ENCODE results near the gene ACTN4. TPM values are rescaled to one million over a fixed set of nuclear protein-coding genes. Genes with fewer than 3 reads are reported as not detected.

Gene ACTN4
- total and polyA plus RNA-seq, 3 donors from 2014 or later, result 112 to 158 (median 135) TPM

DNA sequence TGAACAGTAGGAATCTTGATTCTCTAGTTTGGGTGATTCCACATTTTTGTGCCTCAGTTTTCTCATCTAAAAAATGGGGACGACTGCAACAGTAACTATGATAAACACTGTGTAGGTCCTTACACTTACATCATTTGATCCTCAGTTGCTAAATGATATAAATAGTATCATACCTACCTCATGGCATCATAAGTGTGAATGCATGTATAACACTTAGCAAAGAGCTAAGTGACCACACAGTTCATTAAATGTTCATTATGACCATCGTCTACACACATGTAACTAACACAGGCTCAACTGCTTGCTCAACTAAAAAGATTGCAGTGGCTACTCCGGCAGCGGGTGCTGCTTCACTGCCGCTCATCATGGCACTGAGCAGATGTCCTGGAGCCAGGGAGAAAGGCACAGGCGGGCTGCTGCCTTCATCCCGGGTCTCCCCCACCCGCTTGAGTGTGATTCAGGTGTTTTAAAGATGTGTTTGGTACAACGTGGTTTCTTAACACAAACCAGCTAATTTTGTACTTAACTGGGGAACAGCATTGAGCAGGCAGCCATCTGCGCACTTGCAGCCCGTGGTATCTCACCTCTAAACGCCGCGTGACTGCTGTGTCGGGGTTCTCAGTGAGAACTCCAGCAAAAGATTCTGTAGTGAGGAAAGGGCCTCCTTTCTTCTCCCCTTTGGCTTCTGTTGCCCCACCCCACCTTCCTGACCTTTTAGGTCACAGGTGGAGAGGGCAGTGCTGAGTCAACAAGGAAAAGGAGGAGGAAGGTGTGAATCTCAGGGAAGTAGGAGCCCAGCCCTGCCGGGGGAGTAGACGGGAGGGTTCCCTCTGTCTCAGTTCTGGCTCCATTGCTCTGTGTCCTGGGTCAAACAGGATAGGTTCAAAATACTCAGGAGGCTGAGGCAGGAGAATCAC is 11.7 kb upstream of the ACTN4 start:
- intact Hi-C loops (cut with DNase I; ENCODE audit: low total_unique reads), result no loop called here
- H3K27ac ChIP-seq, result no peak overlapping the region

DNA sequence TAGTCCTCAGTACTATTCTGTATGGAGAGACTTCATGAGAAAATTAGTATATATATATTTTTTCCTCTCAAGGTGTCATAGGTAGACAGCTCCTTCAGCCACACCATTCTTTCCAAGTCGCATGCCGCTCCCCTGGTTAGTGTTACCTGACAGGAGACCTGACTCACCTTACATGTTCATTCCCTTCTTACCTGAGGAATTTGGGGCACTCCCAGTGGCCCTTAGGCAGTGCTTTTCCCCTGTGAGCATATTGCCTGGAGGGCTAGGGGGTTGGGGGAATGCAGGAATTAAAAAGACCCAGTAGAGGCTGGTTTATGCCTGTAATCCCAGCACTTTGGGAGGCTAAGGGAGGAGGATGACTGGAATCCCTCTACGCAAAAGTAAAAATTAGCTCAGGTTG is 9.0 kb upstream of the ACTN4 start:
- no peak overlapping the region for H3K27ac ChIP-seq
- H3K4me1 ChIP-seq, result no peaks in the 10 kb centered on the region
- no peaks in the 10 kb centered on the region for H3K27me3 ChIP-seq
- H3K36me3 ChIP-seq (ENCODE audit: low read depth, missing control alignments), result no peaks in the 10 kb centered on the region
- H3K9me3 ChIP-seq, result no peaks in the 10 kb centered on the region
- no peak overlapping the region for H3K4me3 ChIP-seq
- intact Hi-C loops (cut with DNase I; ENCODE audit: low total_unique reads), result no loop called here
- no peak for TF ChIP-seq POLR2A (IDR thresholded peaks at IDR 0.05)
- TF ChIP-seq, protein P1, sequence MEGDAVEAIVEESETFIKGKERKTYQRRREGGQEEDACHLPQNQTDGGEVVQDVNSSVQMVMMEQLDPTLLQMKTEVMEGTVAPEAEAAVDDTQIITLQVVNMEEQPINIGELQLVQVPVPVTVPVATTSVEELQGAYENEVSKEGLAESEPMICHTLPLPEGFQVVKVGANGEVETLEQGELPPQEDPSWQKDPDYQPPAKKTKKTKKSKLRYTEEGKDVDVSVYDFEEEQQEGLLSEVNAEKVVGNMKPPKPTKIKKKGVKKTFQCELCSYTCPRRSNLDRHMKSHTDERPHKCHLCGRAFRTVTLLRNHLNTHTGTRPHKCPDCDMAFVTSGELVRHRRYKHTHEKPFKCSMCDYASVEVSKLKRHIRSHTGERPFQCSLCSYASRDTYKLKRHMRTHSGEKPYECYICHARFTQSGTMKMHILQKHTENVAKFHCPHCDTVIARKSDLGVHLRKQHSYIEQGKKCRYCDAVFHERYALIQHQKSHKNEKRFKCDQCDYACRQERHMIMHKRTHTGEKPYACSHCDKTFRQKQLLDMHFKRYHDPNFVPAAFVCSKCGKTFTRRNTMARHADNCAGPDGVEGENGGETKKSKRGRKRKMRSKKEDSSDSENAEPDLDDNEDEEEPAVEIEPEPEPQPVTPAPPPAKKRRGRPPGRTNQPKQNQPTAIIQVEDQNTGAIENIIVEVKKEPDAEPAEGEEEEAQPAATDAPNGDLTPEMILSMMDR (IDR thresholded peaks at IDR 0.05), result no peak
- no peak for DNase-seq
- WGBS, 2 donors, result 94 to 96% methylated on average over 3 of the region's 3 CpGs

More for the DNA sequence above, 11.7 kb upstream of the ACTN4 start:
- DNase-seq, result no peak
- H3K36me3 ChIP-seq (ENCODE audit: low read depth, missing control alignments), result no peaks in the 10 kb centered on the region
- H3K27me3 ChIP-seq, result no peaks in the 10 kb centered on the region
- no peaks in the 10 kb centered on the region for H3K9me3 ChIP-seq
- H3K4me3 ChIP-seq, result no peak overlapping the region
- no peaks in the 10 kb centered on the region for H3K4me1 ChIP-seq
- 88 to 91% methylated on average over 15 to 17 of the region's 17 CpGs for WGBS, 2 donors
- TF ChIP-seq, protein P1 (IDR thresholded peaks at IDR 0.05), result no peak
- no peak for TF ChIP-seq POLR2A (IDR thresholded peaks at IDR 0.05)

DNA sequence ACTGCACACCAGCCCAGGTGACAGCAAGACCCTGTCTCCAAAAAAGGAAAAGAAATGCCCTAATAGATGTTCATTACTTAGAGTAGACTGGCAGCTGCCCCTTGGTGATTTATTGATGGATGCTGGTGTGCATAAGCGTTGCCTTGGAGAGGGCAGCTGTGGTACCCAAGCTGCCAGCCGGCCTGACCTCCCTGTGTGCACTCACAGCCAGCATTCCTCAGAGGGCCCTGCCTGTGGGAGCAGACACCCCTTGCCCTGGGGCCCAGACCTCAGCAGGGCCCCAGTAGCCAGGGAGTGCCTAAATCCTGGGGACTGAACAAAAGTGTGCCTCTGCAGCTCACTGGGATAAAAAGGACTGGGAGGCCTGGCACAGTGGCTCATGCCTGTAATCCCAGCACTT is 7.8 kb upstream of the ACTN4 start:
- intact Hi-C loops (cut with DNase I; ENCODE audit: low total_unique reads), result no loop called here
- H3K27me3 ChIP-seq, result no peaks in the 10 kb centered on the region
- no peaks in the 10 kb centered on the region for H3K4me1 ChIP-seq
- H3K36me3 ChIP-seq (ENCODE audit: low read depth, missing control alignments), result no peaks in the 10 kb centered on the region
- DNase-seq, result no peak
- H3K9me3 ChIP-seq, result no peaks in the 10 kb centered on the region
- WGBS, 2 donors, result 94 to 100% methylated on average over 2 of the region's 2 CpGs
- H3K27ac ChIP-seq, result no peak overlapping the region
- no peak overlapping the region for H3K4me3 ChIP-seq
- TF ChIP-seq POLR2A (IDR thresholded peaks at IDR 0.05), result no peak
- TF ChIP-seq, protein P1 (IDR thresholded peaks at IDR 0.05), result no peak

DNA sequence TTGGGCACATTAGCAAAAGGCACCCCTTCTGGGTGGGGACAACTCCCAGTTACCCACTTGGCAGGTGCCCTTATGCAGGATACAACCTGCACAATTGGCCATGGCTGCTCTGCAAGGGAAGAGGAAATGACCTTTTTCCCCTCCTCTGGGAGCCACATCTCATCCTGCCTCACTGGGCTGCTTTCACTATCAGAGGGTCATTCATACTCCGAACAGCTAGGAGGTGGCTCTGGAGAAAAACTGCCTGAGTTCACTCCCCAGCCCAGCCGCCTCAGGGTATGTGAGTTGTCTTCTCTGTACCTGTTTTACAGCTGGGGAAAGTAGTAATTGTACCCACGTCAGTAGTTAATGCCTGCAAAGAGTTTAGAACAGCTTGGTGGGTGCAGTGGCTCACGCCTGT is 7.1 kb upstream of the ACTN4 start:
- Histone ChIP-seq H3K9me3 (no peaks in the 10 kb centered on the region), H3K36me3 (ENCODE audit: low read depth, missing control alignments) (no peaks in the 10 kb centered on the region), H3K4me1 (no peaks in the 10 kb centered on the region), H3K27me3 (no peaks in the 10 kb centered on the region), H3K27ac (no peak overlapping the region), H3K4me3 (no peak overlapping the region)
- TF ChIP-seq POLR2A (IDR thresholded peaks at IDR 0.05), result no peak
- TF ChIP-seq, protein P1 (IDR thresholded peaks at IDR 0.05), result no peak
- intact Hi-C loops (cut with DNase I; ENCODE audit: low total_unique reads), result no loop called here
- DNase-seq, result no peak
- 74 to 79% methylated on average over 2 to 4 of the region's 4 CpGs for WGBS, 2 donors
